ENCODE data around the gene ALOX12.
A peak's percentile ranks its signal among the peaks of the same experiment; 100 is the strongest.

The ALOX12 gene

DNA sequence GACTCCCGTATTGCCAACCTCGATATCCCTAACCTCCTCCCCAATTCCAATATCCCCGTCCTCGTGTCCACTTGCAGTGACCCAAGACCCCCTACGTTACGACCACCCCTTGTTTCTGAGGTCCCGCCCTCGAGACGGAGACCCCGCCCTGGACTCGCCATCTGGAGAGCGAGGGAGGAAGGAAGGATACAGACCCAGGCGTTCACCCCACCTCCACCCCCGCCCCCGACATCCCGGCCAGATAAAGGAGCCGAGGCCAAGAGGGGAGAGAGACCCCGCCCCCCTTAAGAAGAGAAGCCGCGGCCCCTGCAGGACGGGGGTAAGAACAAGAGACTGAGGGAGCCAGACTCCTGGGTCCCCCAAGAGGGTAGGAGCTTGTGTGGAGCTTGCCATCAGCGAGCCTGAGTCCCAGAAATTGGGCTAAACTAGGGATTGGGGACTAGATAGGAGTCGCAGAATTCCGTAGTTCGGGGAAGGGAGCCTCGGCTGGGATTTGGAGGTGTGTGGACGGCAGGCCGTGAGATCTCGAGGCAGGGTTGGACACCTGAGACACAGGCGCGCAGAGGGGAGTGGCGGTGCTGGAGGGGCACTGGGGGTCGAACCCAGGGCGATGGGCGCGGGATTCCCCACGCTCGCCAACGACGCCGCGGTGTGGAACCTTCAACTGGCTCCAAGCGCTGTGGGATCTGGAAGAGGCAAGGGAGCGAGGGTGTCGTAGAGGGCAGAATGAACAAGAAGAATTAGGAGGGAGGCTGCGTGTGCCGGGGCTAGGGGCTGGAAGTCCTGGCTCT, 27.1 kb downstream of the ALOX12 start, which contains the start of gene BCL6B:
Gene BCL6B, plus strand, starts transcription at position 270 of the 791 bp plus-strand sequence. CDS start 622 bp downstream, outside the sequence.
- DNase-seq (ENCODE audit: low spot score): no peak

DNA sequence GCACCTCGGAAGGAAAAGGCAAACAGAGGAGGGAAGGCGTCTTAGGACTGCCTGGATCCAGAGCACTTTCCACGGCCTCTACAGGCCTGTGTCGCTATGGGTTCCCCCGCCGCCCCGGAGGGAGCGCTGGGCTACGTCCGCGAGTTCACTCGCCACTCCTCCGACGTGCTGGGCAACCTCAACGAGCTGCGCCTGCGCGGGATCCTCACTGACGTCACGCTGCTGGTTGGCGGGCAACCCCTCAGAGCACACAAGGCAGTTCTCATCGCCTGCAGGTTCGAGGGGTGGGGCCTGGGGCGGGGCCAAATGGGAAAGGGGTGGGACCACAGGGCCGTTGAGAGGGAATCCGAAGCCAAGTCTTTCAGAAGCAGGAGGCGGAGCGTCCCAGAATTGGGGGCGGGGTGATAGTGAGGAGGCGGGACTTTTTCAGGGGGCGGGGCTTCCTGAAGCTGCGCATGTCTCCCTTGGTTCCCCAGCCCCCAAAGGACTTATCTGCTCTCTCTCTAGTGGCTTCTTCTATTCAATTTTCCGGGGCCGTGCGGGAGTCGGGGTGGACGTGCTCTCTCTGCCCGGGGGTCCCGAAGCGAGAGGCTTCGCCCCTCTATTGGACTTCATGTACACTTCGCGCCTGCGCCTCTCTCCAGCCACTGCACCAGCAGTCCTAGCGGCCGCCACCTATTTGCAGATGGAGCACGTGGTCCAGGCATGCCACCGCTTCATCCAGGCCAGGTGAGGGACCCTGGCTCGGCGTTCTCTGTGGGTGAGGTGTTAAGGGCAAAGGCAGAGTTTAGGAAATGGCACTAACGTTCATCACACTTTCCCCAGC, 27.9 kb downstream of the ALOX12 start:
- peak; percentile 61 for DNase-seq (ENCODE audit: low spot score)

DNA sequence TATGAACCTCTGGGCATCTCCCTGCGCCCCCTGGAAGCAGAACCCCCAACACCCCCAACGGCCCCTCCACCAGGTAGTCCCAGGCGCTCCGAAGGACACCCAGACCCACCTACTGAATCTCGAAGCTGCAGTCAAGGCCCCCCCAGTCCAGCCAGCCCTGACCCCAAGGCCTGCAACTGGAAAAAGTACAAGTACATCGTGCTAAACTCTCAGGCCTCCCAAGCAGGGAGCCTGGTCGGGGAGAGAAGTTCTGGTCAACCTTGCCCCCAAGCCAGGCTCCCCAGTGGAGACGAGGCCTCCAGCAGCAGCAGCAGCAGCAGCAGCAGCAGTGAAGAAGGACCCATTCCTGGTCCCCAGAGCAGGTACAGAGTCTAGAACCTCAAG, 28.5 kb downstream of the ALOX12 start:
- no peak for DNase-seq (ENCODE audit: low spot score)

DNA sequence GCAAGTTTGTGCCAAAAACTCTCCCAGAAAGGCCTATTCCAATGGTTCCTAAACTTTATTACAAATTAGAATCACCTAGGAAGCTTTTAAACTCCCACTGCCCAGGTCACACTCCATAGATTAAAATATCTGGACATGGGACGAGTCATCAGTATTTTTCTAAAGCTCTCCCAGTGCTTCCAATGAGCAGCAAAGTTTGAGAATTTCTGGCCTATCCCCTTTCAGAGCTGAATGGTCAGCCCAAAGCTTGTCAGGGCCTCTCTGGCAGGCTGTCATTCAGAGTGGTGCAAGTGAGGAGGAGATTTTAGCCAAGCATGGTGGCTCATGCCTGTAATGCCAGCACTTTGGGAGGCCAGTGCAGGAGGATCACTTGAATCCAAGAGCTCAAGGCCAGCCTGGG, 29.4 kb downstream of the ALOX12 start:
- no peak for DNase-seq (ENCODE audit: low spot score)

DNA sequence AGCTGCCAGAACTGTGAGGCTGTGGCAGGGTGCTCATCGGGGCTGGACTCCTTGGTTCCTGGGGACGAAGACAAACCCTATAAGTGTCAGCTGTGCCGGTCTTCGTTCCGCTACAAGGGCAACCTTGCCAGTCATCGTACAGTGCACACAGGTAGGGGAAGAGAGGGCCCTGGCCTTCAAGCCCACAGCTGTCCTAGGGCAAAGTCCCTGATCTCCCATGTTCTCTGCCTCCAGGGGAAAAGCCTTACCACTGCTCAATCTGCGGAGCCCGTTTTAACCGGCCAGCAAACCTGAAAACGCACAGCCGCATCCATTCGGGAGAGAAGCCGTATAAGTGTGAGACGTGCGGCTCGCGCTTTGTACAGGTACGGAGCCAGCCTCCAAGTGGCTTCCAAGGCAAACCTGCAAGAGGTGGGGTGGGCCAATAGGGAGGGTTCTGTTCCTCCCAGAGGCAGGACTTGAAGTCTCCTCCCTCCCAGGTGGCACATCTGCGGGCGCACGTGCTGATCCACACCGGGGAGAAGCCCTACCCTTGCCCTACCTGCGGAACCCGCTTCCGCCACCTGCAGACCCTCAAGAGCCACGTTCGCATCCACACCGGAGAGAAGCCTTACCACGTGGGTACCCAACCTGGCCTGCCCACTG, 30.7 kb downstream of the ALOX12 start:
- DNase-seq (ENCODE audit: low spot score): no peak

DNA sequence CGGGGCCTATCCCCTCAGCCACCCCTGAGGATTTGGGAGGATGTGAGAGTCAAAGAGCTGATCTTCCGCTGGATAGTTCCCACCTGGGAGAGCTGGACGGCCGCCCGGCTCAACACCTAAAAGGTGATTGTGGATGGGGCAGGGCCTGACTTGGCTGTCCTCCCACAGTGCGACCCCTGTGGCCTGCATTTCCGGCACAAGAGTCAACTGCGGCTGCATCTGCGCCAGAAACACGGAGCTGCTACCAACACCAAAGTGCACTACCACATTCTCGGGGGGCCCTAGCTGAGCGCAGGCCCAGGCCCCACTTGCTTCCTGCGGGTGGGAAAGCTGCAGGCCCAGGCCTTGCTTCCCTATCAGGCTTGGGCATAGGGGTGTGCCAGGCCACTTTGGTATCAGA, 31.5 kb downstream of the ALOX12 start:
- DNase-seq (ENCODE audit: low spot score): no peak

DNA sequence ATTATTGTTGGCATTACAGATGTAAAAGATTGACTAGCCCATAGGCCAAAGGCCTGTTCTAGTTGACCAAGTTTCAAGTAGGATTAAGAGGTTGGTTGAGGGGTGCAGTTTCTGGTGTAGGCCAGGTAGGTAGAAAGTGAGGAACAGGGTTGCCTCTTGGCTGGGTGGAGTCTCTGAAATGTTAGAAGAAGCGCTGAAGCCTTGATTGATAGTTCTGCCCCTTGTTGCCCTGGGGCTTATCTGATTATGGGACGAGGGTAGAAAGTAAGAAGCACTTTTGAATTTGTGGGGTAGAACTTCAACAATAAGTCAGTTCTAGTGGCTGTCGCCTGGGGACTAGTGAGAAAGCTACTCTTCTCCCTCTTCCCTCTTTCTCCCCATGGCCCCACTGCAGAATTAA, 33.2 kb downstream of the ALOX12 start:
- no peak for DNase-seq (ENCODE audit: low spot score)

DNA sequence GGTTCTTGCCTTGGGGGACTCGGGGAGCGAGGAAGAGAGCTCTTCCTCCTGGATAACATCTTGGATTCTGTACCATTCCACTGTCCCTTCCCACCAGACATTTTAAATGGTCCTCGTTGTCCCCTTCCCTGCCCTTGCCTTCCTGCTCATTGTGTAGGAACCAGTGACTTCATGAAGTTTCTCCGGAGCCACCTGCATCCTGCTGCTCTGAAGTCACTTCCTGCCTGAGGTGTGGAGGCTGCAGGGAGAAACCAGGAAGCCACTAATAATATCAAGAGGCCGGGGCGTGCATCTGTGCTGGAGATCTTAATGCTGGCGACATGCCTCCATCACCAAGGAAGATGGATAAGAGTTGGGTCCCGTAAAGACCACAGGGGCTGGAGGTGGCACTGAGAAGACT, 33.8 kb downstream of the ALOX12 start:
- no peak for DNase-seq (ENCODE audit: low spot score)

DNA sequence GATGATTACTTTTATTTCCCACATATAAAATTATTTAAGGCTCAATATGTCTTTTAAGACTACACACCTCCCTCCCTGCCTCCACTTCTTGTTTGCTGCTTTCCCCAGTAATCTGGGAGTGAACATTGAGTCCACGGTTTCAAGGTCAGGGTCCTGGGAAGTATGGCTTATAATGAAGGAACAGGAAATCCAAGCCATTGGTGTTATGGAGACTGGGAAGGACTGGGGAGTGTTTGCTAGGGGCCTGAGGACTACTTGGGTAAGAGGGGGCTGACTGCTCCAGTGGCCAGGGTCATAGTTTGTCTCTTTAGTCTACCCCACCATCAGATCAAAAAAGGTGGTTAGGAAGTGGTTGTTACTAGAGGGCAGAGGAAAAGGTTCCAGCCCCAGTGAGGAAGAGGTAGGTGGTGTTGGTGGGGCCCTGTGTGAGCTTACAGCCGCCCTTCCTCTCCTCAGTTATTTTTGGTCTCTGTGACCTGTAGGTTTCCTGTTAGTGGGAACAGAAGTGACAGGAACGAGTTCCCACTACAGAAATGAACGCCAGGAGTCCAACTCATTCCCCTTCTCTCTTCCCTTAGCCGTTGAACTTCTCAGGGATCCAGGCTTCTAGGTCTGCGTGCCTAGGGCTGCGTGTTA, 39.2 kb downstream of the ALOX12 start:
- no peak for DNase-seq (ENCODE audit: low spot score)

DNA sequence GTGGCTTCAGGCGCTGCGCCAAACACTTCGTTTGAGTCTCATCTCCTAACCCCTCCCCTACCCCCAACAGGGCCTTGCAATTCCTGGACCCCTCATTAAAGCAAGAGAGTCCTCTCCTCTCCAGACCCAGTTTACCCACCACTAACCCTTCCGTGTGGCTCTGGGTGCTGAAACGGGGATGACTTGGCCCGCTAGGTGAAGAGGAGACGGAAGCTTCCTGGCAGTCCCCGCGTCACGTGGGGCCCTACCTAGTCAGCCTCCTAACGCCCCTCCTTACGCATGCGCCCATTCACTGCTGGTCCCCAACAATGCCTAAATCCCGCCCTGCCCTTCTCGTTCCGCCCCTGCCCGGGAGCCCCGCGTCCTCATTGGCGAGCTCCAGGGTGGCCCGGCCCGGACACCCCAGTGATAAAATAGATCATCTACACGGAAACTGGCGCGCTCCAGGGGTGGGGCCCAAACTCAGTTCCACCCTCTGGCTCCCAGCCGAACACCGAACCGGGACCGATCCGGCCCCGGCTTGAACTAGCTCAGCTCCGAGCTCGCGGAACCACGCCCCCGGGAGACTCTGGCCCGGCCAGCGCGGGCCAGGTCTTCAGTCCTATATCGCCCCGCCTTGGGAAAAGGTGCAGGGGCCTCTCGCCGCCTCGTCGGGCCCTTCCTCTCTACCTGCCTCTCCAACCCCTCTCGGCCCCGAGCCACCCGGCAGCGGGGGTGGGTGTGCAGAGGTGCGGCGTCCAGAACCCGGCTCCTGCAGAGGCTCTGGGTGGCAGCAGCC, 39.9 kb downstream of the ALOX12 start, which contains the start of gene SLC16A13:
Gene SLC16A13, plus strand, starts transcription at position 425 of the 778 bp plus-strand sequence. CDS start 368 bp downstream, outside the sequence.
- DNase-seq (ENCODE audit: low spot score): peak; percentile 92

DNA sequence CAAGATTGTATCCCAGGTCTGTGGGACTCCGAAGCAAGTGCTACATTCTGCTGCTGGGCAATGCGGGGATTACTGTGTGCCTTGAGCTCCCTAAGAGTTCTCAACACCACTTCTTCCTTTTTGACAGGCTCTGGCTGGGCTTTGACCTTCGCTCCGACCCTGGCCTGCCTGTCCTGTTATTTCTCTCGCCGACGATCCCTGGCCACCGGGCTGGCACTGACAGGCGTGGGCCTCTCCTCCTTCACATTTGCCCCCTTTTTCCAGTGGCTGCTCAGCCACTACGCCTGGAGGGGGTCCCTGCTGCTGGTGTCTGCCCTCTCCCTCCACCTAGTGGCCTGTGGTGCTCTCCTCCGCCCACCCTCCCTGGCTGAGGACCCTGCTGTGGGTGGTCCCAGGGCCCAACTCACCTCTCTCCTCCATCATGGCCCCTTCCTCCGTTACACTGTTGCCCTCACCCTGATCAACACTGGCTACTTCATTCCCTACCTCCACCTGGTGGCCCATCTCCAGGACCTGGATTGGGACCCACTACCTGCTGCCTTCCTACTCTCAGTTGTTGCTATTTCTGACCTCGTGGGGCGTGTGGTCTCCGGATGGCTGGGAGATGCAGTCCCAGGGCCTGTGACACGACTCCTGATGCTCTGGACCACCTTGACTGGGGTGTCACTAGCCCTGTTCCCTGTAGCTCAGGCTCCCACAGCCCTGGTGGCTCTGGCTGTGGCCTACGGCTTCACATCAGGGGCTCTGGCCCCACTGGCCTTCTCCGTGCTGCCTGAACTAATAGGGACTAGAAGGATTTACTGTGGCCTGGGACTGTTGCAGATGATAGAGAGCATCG, 42.4 kb downstream of the ALOX12 start:
- DNase-seq (ENCODE audit: low spot score): no peak

DNA sequence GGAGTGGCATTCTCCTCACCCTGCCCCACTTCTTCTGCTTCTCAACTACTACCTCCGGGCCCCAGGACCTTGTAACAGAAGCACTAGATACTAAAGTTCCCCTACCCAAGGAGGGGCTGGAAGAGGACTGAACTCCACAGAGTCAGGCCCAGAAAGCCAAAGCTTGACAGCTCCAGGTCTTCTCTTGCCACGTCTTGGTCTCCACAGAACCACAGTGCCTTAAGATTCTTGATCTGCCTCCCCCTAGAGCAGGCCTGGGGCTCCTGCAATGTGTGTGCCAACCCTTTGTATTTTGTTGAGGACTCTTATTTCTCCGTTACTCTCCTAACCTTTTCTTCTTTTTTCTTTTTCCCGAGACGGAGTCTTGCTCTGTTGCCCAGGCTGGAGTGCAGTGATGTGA, 44.0 kb downstream of the ALOX12 start:
- no peak for DNase-seq (ENCODE audit: low spot score)

DNA sequence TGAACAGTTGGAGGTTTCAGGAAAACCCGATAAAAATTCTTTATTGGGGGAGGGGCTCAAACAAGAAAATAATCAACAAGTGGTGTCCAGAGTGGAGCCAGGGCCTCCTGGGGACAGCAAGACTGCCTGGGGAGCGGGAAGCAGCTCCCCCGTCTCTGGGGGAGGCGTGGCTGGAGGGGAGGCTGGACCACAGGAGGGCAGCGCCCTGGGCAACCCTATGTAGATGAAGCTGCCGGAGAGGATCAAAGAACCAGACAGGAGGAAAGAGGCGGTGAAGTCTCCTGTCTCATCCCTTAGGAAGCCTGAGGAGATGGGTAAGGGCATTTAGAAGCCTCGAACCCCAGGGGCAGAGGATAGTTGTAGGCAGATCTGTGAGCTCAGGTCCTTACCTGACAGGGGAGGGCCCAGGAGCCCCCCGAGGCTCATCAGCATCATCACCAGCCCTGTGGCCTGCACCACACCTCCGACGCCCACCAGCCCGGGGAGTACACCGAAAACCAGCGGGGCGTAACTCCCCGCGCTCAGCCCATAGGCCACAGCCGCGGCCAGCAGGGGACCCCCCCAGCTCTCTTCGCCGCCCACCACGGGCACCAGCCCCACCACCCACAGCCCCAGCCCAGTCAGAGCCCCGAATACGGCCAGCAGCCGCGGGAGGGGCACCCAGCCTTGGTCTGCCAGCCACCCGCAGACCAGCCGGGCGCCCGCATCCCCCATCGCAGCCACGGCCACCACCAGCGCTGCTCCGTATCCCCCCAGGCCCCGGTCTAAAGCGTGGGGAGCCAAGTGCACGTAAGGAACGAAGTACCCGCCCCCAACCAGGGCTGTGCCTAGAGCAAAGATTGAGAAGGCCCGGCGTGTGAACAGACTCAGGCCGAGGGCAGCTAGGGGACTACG, 46.0 kb downstream of the ALOX12 start:
- no peak for DNase-seq (ENCODE audit: low spot score)

DNA sequence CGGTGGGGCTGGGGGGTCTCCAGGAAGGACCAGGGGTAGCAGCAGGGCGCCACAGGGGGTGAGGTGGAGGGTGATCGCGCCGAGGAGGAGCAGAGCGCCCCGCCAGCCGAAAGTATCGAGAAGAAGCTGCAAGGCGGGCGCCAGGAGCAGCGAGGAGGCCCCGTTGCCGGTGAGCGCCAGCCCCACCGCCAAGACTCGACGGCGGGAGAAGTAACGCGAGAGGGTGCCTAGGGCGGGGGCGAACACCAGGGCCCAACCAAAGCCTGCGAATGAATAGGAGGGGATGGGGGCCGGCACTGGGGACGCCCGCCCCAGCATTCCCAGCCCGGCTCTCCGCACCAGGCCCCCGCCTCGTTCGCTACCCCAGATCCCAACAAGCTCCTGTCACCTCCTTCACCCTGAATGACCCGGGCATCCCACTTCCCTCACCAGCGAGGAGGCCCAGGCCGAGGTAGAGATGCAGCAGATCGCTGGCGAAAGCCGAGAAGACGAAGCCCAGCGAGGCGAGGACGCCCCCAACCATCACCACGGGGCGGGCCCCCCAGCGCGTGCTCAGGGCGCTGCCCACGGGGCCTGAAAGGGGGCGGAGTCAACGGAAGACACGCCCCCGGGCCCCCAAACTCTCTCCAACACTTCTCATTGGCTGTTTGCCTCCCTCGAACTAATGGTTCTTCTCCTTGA, 46.8 kb downstream of the ALOX12 start:
- no peak for DNase-seq (ENCODE audit: low spot score)

DNA sequence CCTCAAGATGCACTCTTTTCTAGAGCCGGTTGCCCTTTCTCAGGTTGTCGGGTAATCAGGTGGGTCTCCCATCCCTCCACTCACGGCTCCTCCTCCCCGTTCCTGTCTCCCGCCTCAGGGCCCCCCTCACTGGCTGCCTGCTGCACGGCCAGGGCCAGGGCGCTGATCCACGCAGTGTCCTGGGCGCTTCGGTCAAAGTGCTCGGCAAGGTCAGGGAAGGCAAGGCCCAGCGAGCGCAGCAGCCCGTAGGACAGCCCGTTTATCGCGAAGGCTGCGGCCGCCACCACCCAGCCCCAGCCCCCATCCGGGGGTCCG, 47.3 kb downstream of the ALOX12 start:
- DNase-seq (ENCODE audit: low spot score): no peak

DNA sequence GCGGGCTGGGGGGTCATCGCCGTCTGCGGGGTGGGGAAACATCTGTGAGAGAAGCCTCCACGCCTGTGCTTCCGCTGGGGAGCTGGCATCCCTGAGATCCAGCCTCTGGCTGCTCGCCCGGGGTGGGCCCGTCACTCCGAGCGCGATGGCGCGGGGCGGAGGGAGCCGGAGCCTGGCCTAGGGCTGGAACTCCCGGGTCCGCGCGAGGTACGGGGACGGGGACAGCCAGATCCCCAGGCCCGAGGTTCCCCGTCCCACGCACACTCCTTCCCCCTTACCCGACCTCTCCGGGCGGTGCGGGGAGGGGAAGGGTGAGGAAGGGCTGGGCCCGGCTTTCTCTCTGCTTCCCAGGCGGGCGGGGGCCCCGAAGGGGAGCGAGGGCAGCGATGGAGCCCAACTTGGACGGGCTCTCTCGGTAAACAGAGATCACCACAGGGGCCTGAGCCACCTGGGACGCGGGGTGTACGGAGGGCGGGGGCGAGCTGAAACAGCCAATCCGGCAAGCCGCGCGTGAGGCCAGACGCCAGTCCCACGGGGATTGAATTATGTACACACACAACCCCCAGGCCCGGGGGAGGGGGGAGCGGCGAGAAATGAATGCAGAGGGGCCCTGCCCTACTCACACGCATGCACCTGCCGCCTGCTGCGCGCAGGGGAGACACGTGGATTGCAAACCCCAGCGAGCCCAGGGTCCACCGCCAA, 47.8 kb downstream of the ALOX12 start, which contains the start of gene SLC16A11:
Gene SLC16A11, minus strand, starts transcription at position 596 of the 702 bp plus-strand sequence. Its CDS starts 579 bp downstream, at position 17.
- DNase-seq (ENCODE audit: low spot score): no peak

DNA sequence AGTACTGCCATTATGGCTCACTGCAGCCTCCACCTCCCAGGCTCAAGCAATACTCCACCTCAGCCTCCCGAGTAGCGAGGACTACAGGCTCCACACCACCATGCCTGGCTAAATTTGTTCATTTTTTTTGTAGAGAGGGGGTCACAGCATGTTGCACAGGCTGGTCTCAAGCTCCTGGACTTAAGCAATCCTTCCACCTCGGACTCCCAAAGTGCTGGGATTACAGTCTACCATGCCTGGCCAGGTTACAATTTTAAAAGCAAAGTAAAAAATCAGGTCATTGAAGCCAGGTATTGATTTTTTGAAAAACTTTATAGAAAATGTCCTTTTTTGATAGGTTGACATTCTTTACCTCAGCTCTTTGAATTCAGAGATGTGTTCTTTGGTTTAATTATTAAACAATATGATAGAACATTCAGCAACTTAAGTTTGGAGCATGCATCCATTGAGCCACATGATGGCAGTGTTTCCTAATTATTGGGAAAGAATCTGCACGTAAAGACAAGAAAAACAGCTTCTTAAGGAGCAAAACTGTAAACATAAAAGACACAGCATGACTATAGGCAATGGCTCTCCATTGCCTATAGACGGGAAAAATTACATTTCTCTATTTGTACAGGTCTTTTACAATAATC, 49.8 kb downstream of the ALOX12 start:
- DNase-seq (ENCODE audit: low spot score): peak; percentile 69

All from NAMALWA (cell line).